ENCODE data around the gene OPN4. TPM values are rescaled to one million over a fixed set of nuclear protein-coding genes. Genes with fewer than 3 reads are reported as not detected.
"Not testable (repeated sequence)": the region's sequence is repeated elsewhere in the genome, so short reads cannot be mapped to it uniquely, and the experiment has no call there.

The OPN4 gene
- polyA plus RNA-seq, 2 of the 4 experiments (the other 2 are of a cell fraction): not detected

- DNase-seq (ENCODE audit: low read depth in 1 of 2, low spot score in 1 of 2): no peak
- H3K9me3 ChIP-seq: no peaks in the 10 kb centered on the region
- ChIA-PET CTCF (interaction anchor here (0.8 to 1.9 kb wide), 3 partner anchors 9 to 44 kb away, joined by 3 to 5 read pairs (median 4); no protein-coding TSS in a partner anchor), POLR2A (no interaction called here)
- no peak overlapping the region for H3K4me2 ChIP-seq
- H3K4me3 ChIP-seq: no peak overlapping the region
- H3K27ac ChIP-seq: no peak overlapping the region
- WGBS (ENCODE audit: missing lambda C conversion rate): 76% methylated on average over 5 of the region's 5 CpGs
- FAIRE-seq: no peak
- ATAC-seq: no peak
- TF ChIP-seq HEYL (CRISPR knock-in tag; IDR thresholded peaks at IDR 0.05) (no peak), EHF (CRISPR knock-in tag; IDR thresholded peaks at IDR 0.05) (no peak), TFCP2L1 (CRISPR knock-in tag; IDR thresholded peaks at IDR 0.05) (no peak), RARB (CRISPR knock-in tag; IDR thresholded peaks at IDR 0.05) (no peak), MAFK (IDR thresholded peaks at IDR 0.05; ENCODE audit: partially characterized antibody) (no peak), HMGXB4 (CRISPR knock-in tag; IDR thresholded peaks at IDR 0.05; ENCODE audit: borderline replicate concordance) (no peak)
- H3K4me1 ChIP-seq: peaks cover 31% of the 10 kb centered on the region
These were observed 9.4 kb upstream of the OPN4 start for GRCh38 chr10:86644794-86645445.

- FAIRE-seq; H3K9me3 ChIP-seq; ATAC-seq; H3K27ac ChIP-seq; H3K4me2 ChIP-seq; POLR2A ChIA-PET; H3K4me3 ChIP-seq; DNase-seq (ENCODE audit: low read depth in 1 of 2, low spot score in 1 of 2): not testable (repeated sequence)
- CTCF ChIA-PET: interaction anchor here (1.9 kb wide), 1 partner anchor 11 kb away, joined by 5 read pairs; no protein-coding TSS in a partner anchor
- peaks cover 31% of the 10 kb centered on the region for H3K4me1 ChIP-seq
- 76% methylated on average over 5 of the region's 5 CpGs for WGBS (ENCODE audit: missing lambda C conversion rate)
These were observed 8.7 kb upstream of the OPN4 start for GRCh38 chr10:86645621-86646165.

GRCh38 chr10:86646532-86646931 is 7.8 kb upstream of the OPN4 start:
- DNase-seq (ENCODE audit: low read depth in 1 of 2, low spot score in 1 of 2): no peak
- FAIRE-seq: no peak
- ChIA-PET POLR2A (no interaction called here), CTCF (interaction anchor here (0.5 to 1.9 kb wide), 3 partner anchors 11 to 173 kb away, joined by 3 to 5 read pairs (median 3); no protein-coding TSS in a partner anchor)
- WGBS (ENCODE audit: missing lambda C conversion rate): 88% methylated on average over 5 of the region's 5 CpGs
- no peaks in the 10 kb centered on the region for H3K9me3 ChIP-seq
- ATAC-seq: no peak
- TF ChIP-seq NPAS2 (CRISPR knock-in tag; IDR thresholded peaks at IDR 0.05; ENCODE audit: borderline replicate concordance): no peak
- no peak for TF ChIP-seq PBX3 (IDR thresholded peaks at IDR 0.05)
- no peak for TF ChIP-seq CHD4 (IDR thresholded peaks at IDR 0.05; ENCODE audit: borderline replicate concordance)
- no peak for TF ChIP-seq FOSB (CRISPR knock-in tag; IDR thresholded peaks at IDR 0.05)
- TF ChIP-seq ATOH8 (CRISPR knock-in tag; IDR thresholded peaks at IDR 0.05; ENCODE audit: low read depth): no peak
- TF ChIP-seq ZC3H11A (IDR thresholded peaks at IDR 0.05): no peak
- no peak for TF ChIP-seq HOXB13 (CRISPR knock-in tag; IDR thresholded peaks at IDR 0.05; ENCODE audit: low read depth)
- no peak overlapping the region for H3K4me3 ChIP-seq
- no peak overlapping the region for H3K4me2 ChIP-seq
- no peak overlapping the region for H3K27ac ChIP-seq
- peaks cover 31% of the 10 kb centered on the region for H3K4me1 ChIP-seq

GRCh38 chr10:86646933-86647332 is 7.4 kb upstream of the OPN4 start:
- no peak for ATAC-seq
- H3K27ac ChIP-seq: no peak overlapping the region
- H3K4me3 ChIP-seq: no peak overlapping the region
- no peaks in the 10 kb centered on the region for H3K9me3 ChIP-seq
- peaks cover 31% of the 10 kb centered on the region for H3K4me1 ChIP-seq
- 75% methylated on average over 6 of the region's 6 CpGs for WGBS (ENCODE audit: missing lambda C conversion rate)
- no peak for DNase-seq (ENCODE audit: low read depth in 1 of 2, low spot score in 1 of 2)
- ChIA-PET POLR2A (no interaction called here), CTCF (interaction anchor here (0.5 to 0.8 kb wide), 2 partner anchors 36 to 173 kb away, joined by 3 read pairs; no protein-coding TSS in a partner anchor)
- no peak overlapping the region for H3K4me2 ChIP-seq
- FAIRE-seq: no peak
- TF ChIP-seq MAZ (IDR thresholded peaks at IDR 0.05; ENCODE audit: borderline replicate concordance, low read depth, low read length) (no peak), TFCP2L1 (CRISPR knock-in tag; IDR thresholded peaks at IDR 0.05) (no peak), JUNB (IDR thresholded peaks at IDR 0.05) (no peak), CTCF (IDR thresholded peaks at IDR 0.05) (no peak), SREBF2 (IDR thresholded peaks at IDR 0.05) (no peak), HOXB5 (CRISPR knock-in tag; IDR thresholded peaks at IDR 0.05) (no peak), SMC3 (IDR thresholded peaks at IDR 0.05) (no peak), KDM1A (IDR thresholded peaks at IDR 0.05; ENCODE audit: low read depth) (no peak), HES2 (IDR thresholded peaks at IDR 0.05) (no peak), E2F6 (IDR thresholded peaks at IDR 0.05; ENCODE audit: borderline replicate concordance, low read depth) (no peak), HEYL (CRISPR knock-in tag; IDR thresholded peaks at IDR 0.05) (no peak)

All from A549 (cell line).